ENCODE measurements around the gene WIPF1.

The WIPF1 gene

GRCh38 chr2:174535757-174536703 lies 61.6 kb downstream of the WIPF1 start:
- DNase-seq (ENCODE audit: low read depth): no peak

- no peak for DNase-seq (ENCODE audit: low read depth)
These were observed 62.5 kb downstream of the WIPF1 start for GRCh38 chr2:174535083-174535482.

GRCh38 chr2:174529916-174530315 lies 67.7 kb downstream of the WIPF1 start:
- no peak for DNase-seq (ENCODE audit: low read depth)

GRCh38 chr2:174527959-174528358 lies 69.6 kb downstream of the WIPF1 start:
- DNase-seq (ENCODE audit: low read depth): no peak

- DNase-seq (ENCODE audit: low read depth): no peak
These were observed 70.4 kb downstream of the WIPF1 start for GRCh38 chr2:174527101-174527721.

GRCh38 chr2:174524527-174524926 lies 73.1 kb downstream of the WIPF1 start:
- DNase-seq (ENCODE audit: low read depth): no peak

GRCh38 chr2:174522553-174522952 lies 75.1 kb downstream of the WIPF1 start:
- no peak for DNase-seq (ENCODE audit: low read depth)

- no peak for DNase-seq (ENCODE audit: low read depth)
These were observed 79.2 kb downstream of the WIPF1 start for GRCh38 chr2:174518395-174518794.

GRCh38 chr2:174516501-174517378 lies 80.9 kb downstream of the WIPF1 start:
- DNase-seq (ENCODE audit: low read depth): no peak

GRCh38 chr2:174512345-174512744 lies 85.3 kb downstream of the WIPF1 start:
- DNase-seq (ENCODE audit: low read depth): no peak

GRCh38 chr2:174511580-174512260 lies 85.9 kb downstream of the WIPF1 start:
- no peak for DNase-seq (ENCODE audit: low read depth)

- DNase-seq (ENCODE audit: low read depth): no peak
These were observed 86.9 kb downstream of the WIPF1 start for GRCh38 chr2:174510583-174511189.

All from activated T-cell treated with anti-CD3 and anti-CD28 coated beads for 48 hours (primary cell).